Endothelial cell of umbilical vein (primary cell): ENCODE data around the gene UNC5A. TPM values are rescaled to one million over a fixed set of nuclear protein-coding genes. Genes with fewer than 3 reads are reported as not detected.

ENCODE experiments used
- BruUV-seq: library from RNA; stranded (reverse); fragments of 400-500 nt; replicated peaks from 2 replicates; lab custom pipeline; 2021; lab: Mats Ljungman, UMichigan
- CTCF ChIA-PET: fragments of 300-600, 350-600 bp; sonication (Branson Sonifier 250); formaldehyde crosslinking; loops from one replicate; lab custom pipeline; 2021; ENCODE audit warnings: antibody characterized with exemption, inconsistent platforms; lab: Charles Lee
- POLR2A ChIA-PET: fragments of 300-600, 350-600 bp; sonication (Branson Sonifier 250); formaldehyde crosslinking; loops from one replicate; lab custom pipeline; 2021; ENCODE audit warnings: antibody characterized with exemption, inconsistent platforms; lab: Charles Lee
- DNase-seq: peaks from one replicate; pipeline ENCODE4 v3.0.0-alpha.2; 2011; ENCODE audit warnings: low read depth, low spot score
- FAIRE-seq: peaks from 2 replicates; lab custom pipeline; 2011; peaks lifted over from hg19 to GRCh38; lab: Jason Lieb, UNC
- H2AFZ ChIP-seq: 2 replicates; pipeline ENCODE4 v1.6.0; 2012; ENCODE audit warnings: low read depth, low read length, control low read depth, inconsistent platforms
- H3K27ac ChIP-seq: 2 replicates; pipeline ENCODE4 v1.5.1; 2011; ENCODE audit warnings: low read depth, mild to moderate bottlenecking, control low read depth, low read length, moderate library complexity; ENCODE audit not compliant: insufficient read depth
- H3K27me3 ChIP-seq, 2 experiments: 2 replicates each; pipeline versions ENCODE4 v1.6.0 to v1.6.1; 2011; ENCODE audit warnings: low read length in 2 of 2, mixed read lengths in 1 of 2; ENCODE audit not compliant: control insufficient read depth in 2 of 2, insufficient read depth in 2 of 2
- H3K36me3 ChIP-seq, 2 experiments: 2 replicates in 1 of 2; 3 replicates in 1 of 2; pipeline ENCODE4 v1.5.1; 2011; ENCODE audit warnings: low read length in 2 of 2, mild to moderate bottlenecking in 1 of 2, moderate library complexity in 1 of 2; ENCODE audit not compliant: control insufficient read depth in 2 of 2, insufficient read depth in 2 of 2; ENCODE audit errors: extremely low read depth in 1 of 2
- H3K4me1 ChIP-seq: 3 replicates; pipeline ENCODE4 v1.5.1; 2011; ENCODE audit warnings: mild to moderate bottlenecking, low read length; ENCODE audit not compliant: control insufficient read depth, insufficient read depth; ENCODE audit errors: extremely low read depth
- H3K4me2 ChIP-seq: 2 replicates; pipeline ENCODE4 v1.6.1; 2011; ENCODE audit warnings: low read length, control low read depth, mixed read lengths; ENCODE audit not compliant: insufficient read depth
- H3K4me3 ChIP-seq, 3 experiments: fragments of 200-600 bp in 1 of 3; sonication (generic), shearing (Covaris generic) in 1 of 3; replicated peaks in 1 of 3; 2 replicates each; pipeline ENCODE4 v1.5.1; 2011 to 2016; ENCODE audit warnings: control low read depth in 3 of 3, low read length in 3 of 3, mild to moderate bottlenecking in 2 of 3, inconsistent platforms in 1 of 3, low read depth in 1 of 3, moderate library complexity in 1 of 3; ENCODE audit not compliant: insufficient read depth in 1 of 3
- H3K79me2 ChIP-seq: 2 replicates; pipeline ENCODE4 v1.6.0; 2012; ENCODE audit warnings: low read length, inconsistent platforms; ENCODE audit not compliant: control insufficient read depth, insufficient read depth
- H3K9ac ChIP-seq: replicated peaks from 2 replicates; pipeline ENCODE3; 2011; ENCODE audit warnings: low read length, control low read depth; ENCODE audit not compliant: insufficient read depth; ENCODE audit errors: extremely low read depth
- H3K9me1 ChIP-seq: replicated peaks from 3 replicates; pipeline ENCODE4 v1.6.0; 2011; ENCODE audit warnings: mild to moderate bottlenecking, low read length; ENCODE audit not compliant: control insufficient read depth, insufficient read depth; ENCODE audit errors: extremely low read depth
- H3K9me3 ChIP-seq: replicated peaks from 2 replicates; pipeline ENCODE4 v1.5.1; 2012; ENCODE audit warnings: low read length, inconsistent platforms; ENCODE audit not compliant: control insufficient read depth, insufficient read depth
- H4K20me1 ChIP-seq: replicated peaks from 2 replicates; pipeline ENCODE3; 2011; ENCODE audit warnings: mild to moderate bottlenecking, low read length; ENCODE audit not compliant: control insufficient read depth, insufficient read depth; ENCODE audit errors: extremely low read depth
- GATA2 ChIP-seq: IDR thresholded peaks from 2 replicates; pipeline ENCODE4 v1.7.0; 2011; ENCODE audit warnings: low read depth, mild to moderate bottlenecking, moderate library complexity, mixed read lengths, low read length; ENCODE audit not compliant: insufficient read length, insufficient read depth
- JUN ChIP-seq: IDR thresholded peaks from 2 replicates; pipeline ENCODE4 v1.6.1; 2011; ENCODE audit warnings: borderline replicate concordance, low read depth; ENCODE audit not compliant: insufficient read length, insufficient read depth
- POLR2A ChIP-seq: IDR thresholded peaks from 2 replicates; pipeline ENCODE4 v1.6.1; 2012; ENCODE audit warnings: low read depth, mild to moderate bottlenecking, control low read depth, low read length
- POLR2AphosphoS5 ChIP-seq: IDR thresholded peaks from 2 replicates; pipeline ENCODE4 v1.6.1; 2012; ENCODE audit warnings: low read depth, mild to moderate bottlenecking, control low read depth, low read length, moderate library complexity; ENCODE audit not compliant: insufficient read depth
- dilution Hi-C: fragments of 300-500 bp; cut with MboI; formaldehyde crosslinking; loops from one replicate; pipeline ENCODE4 v1.15.0; 2019; ENCODE audit warnings: low sequenced_read_pairs; ENCODE audit not compliant: extremely low pct_ligation_motif_present
- intact Hi-C: fragments of 100-400 bp; cut with micrococcal nuclease; formaldehyde crosslinking; loops from one replicate; pipeline ENCODE4 v1.10.0; 2022
- polyA plus RNA-seq, 4 experiments: library from polyadenylated mRNA; depleted of rRNA in 3 of 4; stranded (reverse) in 3 of 4; unstranded in 1 of 4; fragments of >200 nt; gene quantifications; 2 replicates each; pipeline versions ENCODE4 v1.2.1 to v1.2.3, GENCODE V29; 2011 to 2012; ENCODE audit warnings: missing spikeins in 1 of 4
- total RNA-seq: library from RNA; stranded (reverse); gene quantifications from 2 replicates; pipeline ENCODE4 v1.2.3, GENCODE V29; 2021
- TF ChIP-seq, protein P1 (sequence below), 2 donors: IDR thresholded peaks; 1 replicate in 1 of 2; 2 replicates in 1 of 2; pipeline ENCODE4 v1.5.1; 2011; ENCODE audit warnings: low read length in 2 of 2, mild to moderate bottlenecking in 2 of 2, moderate library complexity in 2 of 2, control low read depth in 1 of 2, inconsistent platforms in 1 of 2, low read depth in 1 of 2; ENCODE audit not compliant: insufficient read depth in 1 of 2; ENCODE audit errors: extremely low read depth in 1 of 2

Gene UNC5A
- total and polyA plus RNA-seq, 2 donors (not counting 3 experiments of a cell fraction or from before 2014, with no cell fraction given): 0.08 to 0.22 TPM

DNA sequence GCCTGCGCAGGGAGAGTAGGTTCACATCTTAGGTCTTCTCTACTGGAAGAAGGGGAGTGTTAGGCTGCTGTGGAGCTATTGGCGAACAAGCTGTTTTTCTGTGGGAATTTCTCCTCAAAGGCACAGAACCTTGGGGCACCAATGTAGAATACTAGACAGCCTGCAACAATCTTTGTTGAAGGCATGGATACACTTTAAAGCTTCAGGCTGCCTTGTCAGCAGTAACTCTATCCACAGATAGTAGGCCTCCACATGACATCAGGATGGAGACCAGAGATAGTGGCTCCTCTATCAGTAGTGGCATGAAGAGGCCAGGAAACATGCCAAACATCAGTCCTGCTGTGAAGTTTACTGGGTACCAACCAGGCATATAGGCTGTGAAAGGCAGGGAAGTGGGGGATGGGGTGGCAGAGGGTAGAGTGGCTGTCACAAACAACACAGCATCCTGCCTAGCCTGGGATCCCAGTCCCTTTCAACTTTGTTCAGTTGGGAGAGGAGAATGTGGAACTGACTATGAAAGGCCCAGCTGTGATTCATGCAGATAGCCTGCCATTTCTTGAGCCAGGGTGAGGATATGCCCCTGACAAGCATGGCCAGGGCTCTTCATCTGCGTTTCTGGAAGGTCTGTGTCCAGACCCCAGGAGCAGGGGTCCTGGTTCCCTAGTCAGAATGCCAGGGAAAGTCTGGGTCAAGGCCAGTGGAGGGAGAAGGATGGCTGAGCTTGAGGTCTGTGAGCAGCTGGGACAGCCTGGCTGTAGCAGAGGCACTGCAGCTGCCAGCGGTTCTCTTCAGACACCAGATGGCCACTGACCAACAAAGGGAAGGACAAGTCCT, 89.8 kb downstream of the UNC5A start:
- dilution Hi-C loops (no loop called here), intact Hi-C loops (no loop called here)
- Histone ChIP-seq H3K4me3 (no peak overlapping the region), H3K27me3 (no peaks in the 10 kb centered on the region), H3K36me3 (peaks cover 11 to 24% of the 10 kb centered on the region in 2 experiments), H3K79me2 (no peaks in the 10 kb centered on the region), H3K4me1 (peaks cover 11% of the 10 kb centered on the region), H4K20me1 (no peaks in the 10 kb centered on the region), H3K9me3 (no peaks in the 10 kb centered on the region), H3K9me1 (no peaks in the 10 kb centered on the region), H3K9ac (no peak overlapping the region), H3K4me2 (no peak overlapping the region), H3K27ac (no peak overlapping the region), H2AFZ (no peak overlapping the region)
- ChIA-PET POLR2A (interaction anchor here (0.5 kb wide), 1 partner anchor 120 kb away, joined by 4 read pairs; no protein-coding TSS in a partner anchor), CTCF (interaction anchor here (1.5 to 7.3 kb wide), 2 partner anchors 12 to 240 kb away, joined by 3 to 42 read pairs; no protein-coding TSS in a partner anchor)
- TF ChIP-seq POLR2AphosphoS5 (no peak), GATA2 (no peak), POLR2A (no peak), JUN (no peak)
- TF ChIP-seq, protein P1, sequence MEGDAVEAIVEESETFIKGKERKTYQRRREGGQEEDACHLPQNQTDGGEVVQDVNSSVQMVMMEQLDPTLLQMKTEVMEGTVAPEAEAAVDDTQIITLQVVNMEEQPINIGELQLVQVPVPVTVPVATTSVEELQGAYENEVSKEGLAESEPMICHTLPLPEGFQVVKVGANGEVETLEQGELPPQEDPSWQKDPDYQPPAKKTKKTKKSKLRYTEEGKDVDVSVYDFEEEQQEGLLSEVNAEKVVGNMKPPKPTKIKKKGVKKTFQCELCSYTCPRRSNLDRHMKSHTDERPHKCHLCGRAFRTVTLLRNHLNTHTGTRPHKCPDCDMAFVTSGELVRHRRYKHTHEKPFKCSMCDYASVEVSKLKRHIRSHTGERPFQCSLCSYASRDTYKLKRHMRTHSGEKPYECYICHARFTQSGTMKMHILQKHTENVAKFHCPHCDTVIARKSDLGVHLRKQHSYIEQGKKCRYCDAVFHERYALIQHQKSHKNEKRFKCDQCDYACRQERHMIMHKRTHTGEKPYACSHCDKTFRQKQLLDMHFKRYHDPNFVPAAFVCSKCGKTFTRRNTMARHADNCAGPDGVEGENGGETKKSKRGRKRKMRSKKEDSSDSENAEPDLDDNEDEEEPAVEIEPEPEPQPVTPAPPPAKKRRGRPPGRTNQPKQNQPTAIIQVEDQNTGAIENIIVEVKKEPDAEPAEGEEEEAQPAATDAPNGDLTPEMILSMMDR (IDR thresholded peaks at IDR 0.05; ENCODE audit: extremely low read depth in 1 of 2, insufficient read depth in 1 of 2, low read depth in 1 of 2, low read length in 2 of 2): no peak
- DNase-seq (no peak), FAIRE-seq (no peak)
- no TSS peak for BruUV-seq
